HepG2 (cell line): ENCODE results near the gene P3H4. TPM values are rescaled to one million over a fixed set of nuclear protein-coding genes. Genes with fewer than 3 reads are reported as not detected.

ENCODE experiments used
- CBX5 ChIP-seq: sonication (generic); formaldehyde crosslinking; IDR thresholded peaks from 2 replicates; pipeline ENCODE4 v1.4.0; 2020; ENCODE audit warnings: missing genetic modification reagents, borderline replicate concordance
- DR1 ChIP-seq: sonication (generic); formaldehyde crosslinking; IDR thresholded peaks from 2 replicates; pipeline ENCODE4 v1.8.0; 2021; ENCODE audit warnings: mild to moderate bottlenecking, missing genetic modification reagents, inconsistent platforms
- ELF1 ChIP-seq: sonication (generic); formaldehyde crosslinking; IDR thresholded peaks from 2 replicates; pipeline ENCODE4 v1.4.0; 2020; ENCODE audit warnings: missing genetic modification reagents
- HNF4A ChIP-seq: sonication (generic); formaldehyde crosslinking; IDR thresholded peaks from 2 replicates; pipeline ENCODE4 v1.4.0; 2020; ENCODE audit warnings: missing genetic modification reagents
- IKZF1 ChIP-seq: fragments of 450-650 bp; IDR thresholded peaks from 2 replicates; pipeline ENCODE4 v1.7.1; 2016
- KLF15 ChIP-seq: sonication (generic); formaldehyde crosslinking; IDR thresholded peaks from 2 replicates; pipeline ENCODE4 v1.8.1; 2023; ENCODE audit warnings: borderline replicate concordance, mild to moderate bottlenecking, inconsistent platforms, missing genetic modification reagents, mixed read lengths
- MAFK ChIP-seq, 2 experiments: IDR thresholded peaks in 1 of 2; conservative IDR thresholded peaks in 1 of 2; 2 replicates each; pipeline ENCODE4 v1.6.1; 2011; ENCODE audit warnings: improper control_type of control experiment in 2 of 2, low read length in 2 of 2
- NCOR1 ChIP-seq: fragments of 200-600 bp; sonication (generic); IDR thresholded peaks from 2 replicates; pipeline ENCODE4 v1.7.0; 2017; ENCODE audit warnings: antibody characterized with exemption, low read length, borderline replicate concordance
- NFIB ChIP-seq: sonication (generic); formaldehyde crosslinking; IDR thresholded peaks from 2 replicates; pipeline ENCODE4 v1.9.0; 2021; ENCODE audit warnings: missing genetic modification reagents, mild to moderate bottlenecking, borderline replicate concordance
- NR2C2 ChIP-seq: sonication (generic); formaldehyde crosslinking; IDR thresholded peaks from 2 replicates; pipeline ENCODE4 v1.4.0; 2020; ENCODE audit warnings: missing genetic modification reagents, mild to moderate bottlenecking, moderate library complexity, borderline replicate concordance
- POLR2G ChIP-seq: fragments of 200-400 bp; formaldehyde crosslinking; IDR thresholded peaks from 2 replicates; pipeline ENCODE4 v1.6.1; 2018; ENCODE audit warnings: mild to moderate bottlenecking, low read depth, low read length, moderate library complexity
- PREB ChIP-seq: sonication (generic); formaldehyde crosslinking; IDR thresholded peaks from 2 replicates; pipeline ENCODE4 v1.4.0; 2020; ENCODE audit warnings: missing genetic modification reagents
- SALL2 ChIP-seq: sonication (generic); formaldehyde crosslinking; IDR thresholded peaks from 2 replicates; pipeline ENCODE4 v1.8.1; 2023; ENCODE audit warnings: mild to moderate bottlenecking, missing genetic modification reagents, inconsistent platforms
- UBTF ChIP-seq: sonication (generic); formaldehyde crosslinking; IDR thresholded peaks from 2 replicates; pipeline ENCODE4 v1.4.0; 2020; ENCODE audit warnings: mild to moderate bottlenecking, missing genetic modification reagents
- ZFP36L1 ChIP-seq: sonication (generic); formaldehyde crosslinking; IDR thresholded peaks from 2 replicates; pipeline ENCODE4 v1.8.0; 2022; ENCODE audit warnings: mild to moderate bottlenecking, missing genetic modification reagents, moderate library complexity
- ZNF121 ChIP-seq: sonication (generic); formaldehyde crosslinking; IDR thresholded peaks from 2 replicates; pipeline ENCODE4 v1.5.0; 2020; ENCODE audit warnings: mild to moderate bottlenecking, missing genetic modification reagents
- ZNF367 ChIP-seq: sonication (generic); formaldehyde crosslinking; IDR thresholded peaks from 2 replicates; pipeline ENCODE4 v1.4.0; 2020; ENCODE audit warnings: missing genetic modification reagents, borderline replicate concordance
- ZNF550 ChIP-seq: sonication (generic); formaldehyde crosslinking; IDR thresholded peaks from 2 replicates; pipeline ENCODE4 v1.4.0; 2020; ENCODE audit warnings: mild to moderate bottlenecking, missing genetic modification reagents, borderline replicate concordance
- ZNF761 ChIP-seq: sonication (generic); formaldehyde crosslinking; conservative IDR thresholded peaks from 2 replicates; pipeline ENCODE4 v1.4.0; 2020; ENCODE audit warnings: mild to moderate bottlenecking, missing genetic modification reagents
- ZNF841 ChIP-seq: sonication (generic); formaldehyde crosslinking; IDR thresholded peaks from 2 replicates; pipeline ENCODE4 v1.8.1; 2023; ENCODE audit warnings: missing genetic modification reagents, borderline replicate concordance
- polyA plus RNA-seq, 8 experiments: library from polyadenylated mRNA; depleted of rRNA in 3 of 8; stranded (reverse) in 7 of 8; unstranded in 1 of 8; fragments of >200 nt; fragmentation: Illumina TruSeq in 4 of 8; extraction: Trizol in 4 of 8; gene quantifications; 2 replicates each; pipeline versions ENCODE4 v1.2.1 to v1.2.3, GENCODE V29; 2011 to 2016; ENCODE audit warnings: low read depth in 4 of 8, missing spikeins in 1 of 8, mixed read lengths in 1 of 8; ENCODE audit not compliant: insufficient read depth in 1 of 8
- total RNA-seq, 5 experiments: library from RNA; depleted of rRNA; stranded (reverse); fragments of >200 nt; fragmentation: Illumina TruSeq; extraction: Trizol; gene quantifications; 2 replicates each; pipeline ENCODE4 v1.2.3, GENCODE V29; 2016; ENCODE audit warnings: low read depth in 1 of 5
- TF ChIP-seq, protein P1 (sequence below): sonication (generic); formaldehyde crosslinking; IDR thresholded peaks from 2 replicates; pipeline ENCODE4 v1.5.0; 2020; ENCODE audit warnings: missing genetic modification reagents, mild to moderate bottlenecking, borderline replicate concordance
- TF ChIP-seq, protein P2 (sequence below): sonication (generic); formaldehyde crosslinking; IDR thresholded peaks from 2 replicates; pipeline ENCODE4 v1.5.0; 2020; ENCODE audit warnings: missing genetic modification reagents
- TF ChIP-seq, protein P3 (sequence below): sonication (generic); formaldehyde crosslinking; IDR thresholded peaks from 2 replicates; pipeline ENCODE4 v1.4.0; 2020; ENCODE audit warnings: mild to moderate bottlenecking, missing genetic modification reagents

The P3H4 gene
- total and polyA plus RNA-seq, 2 of the 13 experiments (the other 11 are each of a cell fraction or from before 2014, with no cell fraction given): 37.1 to 50.6 TPM

DNA sequence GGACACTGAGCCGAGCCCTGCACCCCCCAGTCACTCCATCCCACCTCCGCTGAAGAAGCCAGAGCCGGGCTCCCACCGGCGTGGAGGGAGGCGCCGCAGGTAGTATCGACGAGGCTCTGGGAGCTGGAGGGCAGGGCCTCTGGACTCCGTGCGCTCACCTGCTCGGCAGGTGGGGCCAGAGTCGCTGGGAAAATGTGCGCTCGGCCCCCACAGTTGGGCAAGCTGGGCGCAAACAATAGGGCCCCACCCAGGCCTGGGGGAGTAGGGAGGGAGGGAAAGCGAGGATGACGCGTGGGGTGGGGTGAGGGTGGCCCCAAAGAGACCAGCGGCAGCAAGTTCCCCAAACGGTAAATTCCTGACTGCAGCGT is 25.9 kb downstream of the P3H4 start (continued):
- TF ChIP-seq UBTF (CRISPR knock-in tag) (no peak), POLR2G (no peak), KLF15 (CRISPR knock-in tag) (no peak), NR2C2 (no peak), NFIB (CRISPR knock-in tag) (no peak), HNF4A (CRISPR knock-in tag) (no peak), ZNF550 (CRISPR knock-in tag) (no peak), MAFK (conservative IDR thresholded peaks at IDR 0.05 in 1 of 2, IDR thresholded peaks at IDR 0.05 in 1 of 2; ENCODE audit: low read length in 2 of 2) (no peak), ZFP36L1 (CRISPR knock-in tag) (no peak), ELF1 (CRISPR knock-in tag) (no peak), ZNF761 (no peak), ZNF121 (CRISPR knock-in tag) (peak; percentile 7; the same call in 1 of the 2 replicates), IKZF1 (no peak), NCOR1 (no peak), ZNF841 (peak; percentile 60; the same call in 1 of the 2 replicates), CBX5 (no peak), ZNF367 (CRISPR knock-in tag) (no peak), SALL2 (no peak), DR1 (CRISPR knock-in tag) (no peak), PREB (CRISPR knock-in tag) (no peak)
- TF ChIP-seq, protein P1, sequence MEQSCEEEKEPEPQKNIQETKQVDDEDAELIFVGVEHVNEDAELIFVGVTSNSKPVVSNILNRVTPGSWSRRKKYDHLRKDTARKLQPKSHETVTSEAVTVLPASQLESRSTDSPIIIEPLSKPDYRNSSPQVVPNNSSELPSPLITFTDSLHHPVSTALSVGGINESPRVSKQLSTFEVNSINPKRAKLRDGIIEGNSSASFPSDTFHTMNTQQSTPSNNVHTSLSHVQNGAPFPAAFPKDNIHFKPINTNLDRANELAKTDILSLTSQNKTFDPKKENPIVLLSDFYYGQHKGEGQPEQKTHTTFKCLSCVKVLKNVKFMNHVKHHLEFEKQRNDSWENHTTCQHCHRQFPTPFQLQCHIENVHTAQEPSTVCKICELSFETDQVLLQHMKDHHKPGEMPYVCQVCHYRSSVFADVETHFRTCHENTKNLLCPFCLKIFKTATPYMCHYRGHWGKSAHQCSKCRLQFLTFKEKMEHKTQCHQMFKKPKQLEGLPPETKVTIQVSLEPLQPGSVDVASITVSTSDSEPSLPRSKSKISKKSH (CRISPR knock-in tag): no peak; the same call in none of the 2 replicates
- TF ChIP-seq, protein P2, sequence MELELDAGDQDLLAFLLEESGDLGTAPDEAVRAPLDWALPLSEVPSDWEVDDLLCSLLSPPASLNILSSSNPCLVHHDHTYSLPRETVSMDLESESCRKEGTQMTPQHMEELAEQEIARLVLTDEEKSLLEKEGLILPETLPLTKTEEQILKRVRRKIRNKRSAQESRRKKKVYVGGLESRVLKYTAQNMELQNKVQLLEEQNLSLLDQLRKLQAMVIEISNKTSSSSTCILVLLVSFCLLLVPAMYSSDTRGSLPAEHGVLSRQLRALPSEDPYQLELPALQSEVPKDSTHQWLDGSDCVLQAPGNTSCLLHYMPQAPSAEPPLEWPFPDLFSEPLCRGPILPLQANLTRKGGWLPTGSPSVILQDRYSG (CRISPR knock-in tag): no peak
- TF ChIP-seq, protein P3, sequence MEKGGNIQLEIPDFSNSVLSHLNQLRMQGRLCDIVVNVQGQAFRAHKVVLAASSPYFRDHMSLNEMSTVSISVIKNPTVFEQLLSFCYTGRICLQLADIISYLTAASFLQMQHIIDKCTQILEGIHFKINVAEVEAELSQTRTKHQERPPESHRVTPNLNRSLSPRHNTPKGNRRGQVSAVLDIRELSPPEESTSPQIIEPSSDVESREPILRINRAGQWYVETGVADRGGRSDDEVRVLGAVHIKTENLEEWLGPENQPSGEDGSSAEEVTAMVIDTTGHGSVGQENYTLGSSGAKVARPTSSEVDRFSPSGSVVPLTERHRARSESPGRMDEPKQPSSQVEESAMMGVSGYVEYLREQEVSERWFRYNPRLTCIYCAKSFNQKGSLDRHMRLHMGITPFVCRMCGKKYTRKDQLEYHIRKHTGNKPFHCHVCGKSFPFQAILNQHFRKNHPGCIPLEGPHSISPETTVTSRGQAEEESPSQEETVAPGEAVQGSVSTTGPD: 0 out of 2 replicates have a peak, but pooled peaks have one; percentile 25
